HepG2 (cell line): ENCODE measurements around the gene RABL6. TPM values are rescaled to one million over a fixed set of nuclear protein-coding genes. Genes with fewer than 3 reads are reported as not detected.
A peak's percentile ranks its signal among the peaks of the same experiment; 100 is the strongest.

Experiments used
- ATF1 ChIP-seq: IDR thresholded peaks from 2 replicates; pipeline ENCODE4 v1.6.1; 2016; ENCODE audit warnings: mild to moderate bottlenecking, control low read depth
- BCL3 ChIP-seq: sonication (generic); formaldehyde crosslinking; IDR thresholded peaks from 2 replicates; pipeline ENCODE4 v1.5.1; 2020; ENCODE audit warnings: mild to moderate bottlenecking, missing genetic modification reagents, moderate library complexity
- ERF ChIP-seq: IDR thresholded peaks from 2 replicates; pipeline ENCODE4 v1.6.1; 2018; ENCODE audit warnings: missing biosample characterization, missing genetic modification reagents
- ESRRA ChIP-seq: sonication (generic); formaldehyde crosslinking; IDR thresholded peaks from 2 replicates; pipeline ENCODE4 v1.5.1; 2020; ENCODE audit warnings: mild to moderate bottlenecking, low read depth, missing genetic modification reagents
- KAT7 ChIP-seq: IDR thresholded peaks from 2 replicates; pipeline ENCODE4 v1.6.1; 2018; ENCODE audit warnings: borderline replicate concordance, missing compliant biosample characterization
- MEIS1 ChIP-seq: sonication (generic); formaldehyde crosslinking; IDR thresholded peaks from 2 replicates; pipeline ENCODE4 v1.9.0; 2021; ENCODE audit warnings: mild to moderate bottlenecking, missing genetic modification reagents, moderate library complexity, borderline replicate concordance
- RERE ChIP-seq: IDR thresholded peaks from 2 replicates; pipeline ENCODE4 v1.6.1; 2016; ENCODE audit warnings: low read depth, missing genetic modification reagents, missing compliant biosample characterization
- SIN3B ChIP-seq: fragments of 150-350 bp; IDR thresholded peaks from 2 replicates; pipeline ENCODE4 v1.6.1; 2014; ENCODE audit warnings: low read length
- TSC22D2 ChIP-seq: sonication (generic); formaldehyde crosslinking; IDR thresholded peaks from 2 replicates; pipeline ENCODE4 v1.5.1; 2020; ENCODE audit warnings: missing genetic modification reagents, mild to moderate bottlenecking, borderline replicate concordance
- YEATS4 ChIP-seq: sonication (generic); formaldehyde crosslinking; IDR thresholded peaks from 2 replicates; pipeline ENCODE4 v1.4.0; 2020; ENCODE audit warnings: missing genetic modification reagents, borderline replicate concordance
- ZBTB1 ChIP-seq: sonication (generic); formaldehyde crosslinking; IDR thresholded peaks from 2 replicates; pipeline ENCODE4 v1.4.0; 2020; ENCODE audit warnings: missing genetic modification reagents, borderline replicate concordance
- ZBTB8A ChIP-seq: sonication (generic); formaldehyde crosslinking; IDR thresholded peaks from 2 replicates; pipeline ENCODE4 v1.4.0; 2020; ENCODE audit warnings: mild to moderate bottlenecking, low read depth, missing genetic modification reagents, borderline replicate concordance
- ZNF12 ChIP-seq: sonication (generic); formaldehyde crosslinking; IDR thresholded peaks from 2 replicates; pipeline ENCODE4 v1.5.0; 2020; ENCODE audit warnings: missing genetic modification reagents
- ZNF331 ChIP-seq: sonication (generic); formaldehyde crosslinking; IDR thresholded peaks from 2 replicates; pipeline ENCODE4 v1.4.0; 2020; ENCODE audit warnings: missing genetic modification reagents
- ZNF407 ChIP-seq: sonication (generic); formaldehyde crosslinking; IDR thresholded peaks from one replicate; pipeline ENCODE4 v1.5.1; 2020; ENCODE audit warnings: mild to moderate bottlenecking, missing genetic modification reagents; ENCODE audit errors: not compliant biosample characterization
- ZNF530 ChIP-seq: sonication (generic); formaldehyde crosslinking; IDR thresholded peaks from 2 replicates; pipeline ENCODE4 v1.5.0; 2020; ENCODE audit warnings: low read depth, mild to moderate bottlenecking, missing genetic modification reagents
- ZNF768 ChIP-seq: sonication (generic); formaldehyde crosslinking; IDR thresholded peaks from 2 replicates; pipeline ENCODE4 v1.4.0; 2020; ENCODE audit warnings: missing genetic modification reagents
- polyA plus RNA-seq, 8 experiments: library from polyadenylated mRNA; depleted of rRNA in 3 of 8; stranded (reverse) in 7 of 8; unstranded in 1 of 8; fragments of >200 nt; fragmentation: Illumina TruSeq in 4 of 8; extraction: Trizol in 4 of 8; gene quantifications; 2 replicates each; pipeline versions ENCODE4 v1.2.1 to v1.2.3, GENCODE V29; 2011 to 2016; ENCODE audit warnings: low read depth in 4 of 8, missing spikeins in 1 of 8, mixed read lengths in 1 of 8; ENCODE audit not compliant: insufficient read depth in 1 of 8
- total RNA-seq, 5 experiments: library from RNA; depleted of rRNA; stranded (reverse); fragments of >200 nt; fragmentation: Illumina TruSeq; extraction: Trizol; gene quantifications; 2 replicates each; pipeline ENCODE4 v1.2.3, GENCODE V29; 2016; ENCODE audit warnings: low read depth in 1 of 5

Gene RABL6
- total and polyA plus RNA-seq, 2 of the 13 experiments (the other 11 are each of a cell fraction or from before 2014, with no cell fraction given) = 81.5 to 125 TPM

- TF ChIP-seq ZNF407 = peak; percentile 21
- TF ChIP-seq ZNF530 (CRISPR knock-in tag) = no peak
- TF ChIP-seq ERF = no peak
- TF ChIP-seq MEIS1 (CRISPR knock-in tag) = no peak
- TF ChIP-seq ESRRA = no peak
- no peak for TF ChIP-seq TSC22D2 (CRISPR knock-in tag)
- TF ChIP-seq YEATS4 (CRISPR knock-in tag) = no peak
- TF ChIP-seq ATF1 (CRISPR knock-in tag) = peak; percentile 41; the same call in 1 of the 2 replicates
- TF ChIP-seq ZNF331 (CRISPR knock-in tag) = no peak
- no peak for TF ChIP-seq KAT7
- no peak for TF ChIP-seq ZBTB1 (CRISPR knock-in tag)
- TF ChIP-seq BCL3 = no peak; the same call in 1 of the 2 replicates
- no peak for TF ChIP-seq ZBTB8A (CRISPR knock-in tag)
- TF ChIP-seq ZNF12 (CRISPR knock-in tag) = no peak
- TF ChIP-seq SIN3B = no peak
- no peak for TF ChIP-seq ZNF768 (CRISPR knock-in tag)
- TF ChIP-seq RERE (CRISPR knock-in tag) = no peak
Measured at GRCh38 chr9:136798708-136799078, 9.1 kb upstream of the RABL6 start (continued).
